Measurements from ENCODE around the gene SMARCD1. TPM values are rescaled to one million over a fixed set of nuclear protein-coding genes. Genes with fewer than 3 reads are reported as not detected.

Gene SMARCD1
- total RNA-seq, 1 experiment from 2014 or later, result 152 TPM

DNA sequence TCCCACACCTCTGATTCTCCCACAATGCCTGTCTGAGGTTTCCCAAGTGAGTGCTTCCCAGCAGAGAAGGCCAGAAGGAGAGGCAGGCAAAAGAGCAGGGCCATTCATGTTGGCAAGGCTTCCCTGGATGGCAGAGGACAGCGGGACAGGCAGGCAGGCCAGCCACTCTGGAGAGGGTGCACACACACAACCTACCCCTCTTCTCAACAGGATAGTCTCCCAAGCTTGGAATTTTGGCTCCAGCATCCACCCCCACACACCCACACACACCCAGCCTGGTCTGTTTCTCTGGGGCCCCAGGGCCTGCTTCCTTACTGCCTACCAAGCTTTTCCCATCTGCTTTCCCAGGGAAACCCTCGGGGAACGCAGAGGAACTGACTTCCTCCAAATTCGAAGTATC is 44.5 kb upstream of the SMARCD1 start:
- Histone ChIP-seq H2BK5ac (ENCODE audit: insufficient read length, low read length) (no peak overlapping the region), H3K9me3 (ENCODE audit: control insufficient read depth, low read depth, low read length) (no peaks in the 10 kb centered on the region), H3K4me1 (ENCODE audit: insufficient read depth, low read length) (no peaks in the 10 kb centered on the region), H2BK20ac (ENCODE audit: low read depth, low read length, poor library complexity, severe bottlenecking) (no peak overlapping the region), H3K9ac (ENCODE audit: extremely low read depth, insufficient read length, low read length) (no peak overlapping the region), H3K4ac (ENCODE audit: low read depth, low read length) (no peak overlapping the region), H4K20me1 (ENCODE audit: control insufficient read depth, insufficient read depth, insufficient read length) (no peaks in the 10 kb centered on the region), H2BK15ac (ENCODE audit: low read depth, low read length) (no peak overlapping the region), H2AK5ac (ENCODE audit: insufficient read length, low read length) (no peak overlapping the region), H3K23me2 (ENCODE audit: insufficient read length, low read depth, low read length, poor library complexity, severe bottlenecking) (no peaks in the 10 kb centered on the region), H3K4me2 (ENCODE audit: insufficient read depth, insufficient read length, low read length) (no peak overlapping the region), H2BK120ac (ENCODE audit: low read depth, low read length, poor library complexity, severe bottlenecking) (no peak overlapping the region), H4K8ac (replicated peaks; ENCODE audit: insufficient read length, low read depth, low read length) (no peak overlapping the region), H3K27ac (ENCODE audit: insufficient read length, low read depth, low read length) (no peak overlapping the region), H3T11ph (ENCODE audit: low read length) (no peak overlapping the region), H4K5ac (ENCODE audit: insufficient read length, low read depth, low read length) (no peak overlapping the region), H2BK12ac (ENCODE audit: insufficient read length, low read depth, low read length) (no peak overlapping the region), H3K18ac (ENCODE audit: insufficient read length, low read depth, low read length) (no peak overlapping the region), H4K91ac (ENCODE audit: insufficient read length, low read depth, low read length) (no peak overlapping the region), H2AFZ (ENCODE audit: low read length) (no peak overlapping the region), H3K27me3 (ENCODE audit: insufficient read depth, low read length) (no peaks in the 10 kb centered on the region; the same call in 1 of the 2 replicates), H3K79me1 (ENCODE audit: insufficient read depth, low read depth, low read length, poor library complexity, severe bottlenecking) (no peaks in the 10 kb centered on the region), H3K23ac (ENCODE audit: insufficient read length, low read depth, low read length) (no peak overlapping the region), H3K14ac (ENCODE audit: insufficient read depth, low read length) (no peak overlapping the region), H3K56ac (ENCODE audit: insufficient read length, low read depth, low read length) (no peak overlapping the region), H3K79me2 (ENCODE audit: insufficient read depth, low read length) (no peaks in the 10 kb centered on the region)
- Mint-ChIP-seq H3K36me3 (ENCODE audit: insufficient read depth in 1 of 3, low read depth in 3 of 3) (no peaks in the 10 kb centered on the region), H3K27ac (no peak overlapping the region), H3K9me3 (no peaks in the 10 kb centered on the region), H3K4me1 (peaks cover 11 to 15% of the 10 kb centered on the region in 2 experiments), H3K27me3 (ENCODE audit: low read depth) (peaks cover 66% of the 10 kb centered on the region), H3K4me3 (no peak overlapping the region)
- TF ChIP-seq, protein P1, sequence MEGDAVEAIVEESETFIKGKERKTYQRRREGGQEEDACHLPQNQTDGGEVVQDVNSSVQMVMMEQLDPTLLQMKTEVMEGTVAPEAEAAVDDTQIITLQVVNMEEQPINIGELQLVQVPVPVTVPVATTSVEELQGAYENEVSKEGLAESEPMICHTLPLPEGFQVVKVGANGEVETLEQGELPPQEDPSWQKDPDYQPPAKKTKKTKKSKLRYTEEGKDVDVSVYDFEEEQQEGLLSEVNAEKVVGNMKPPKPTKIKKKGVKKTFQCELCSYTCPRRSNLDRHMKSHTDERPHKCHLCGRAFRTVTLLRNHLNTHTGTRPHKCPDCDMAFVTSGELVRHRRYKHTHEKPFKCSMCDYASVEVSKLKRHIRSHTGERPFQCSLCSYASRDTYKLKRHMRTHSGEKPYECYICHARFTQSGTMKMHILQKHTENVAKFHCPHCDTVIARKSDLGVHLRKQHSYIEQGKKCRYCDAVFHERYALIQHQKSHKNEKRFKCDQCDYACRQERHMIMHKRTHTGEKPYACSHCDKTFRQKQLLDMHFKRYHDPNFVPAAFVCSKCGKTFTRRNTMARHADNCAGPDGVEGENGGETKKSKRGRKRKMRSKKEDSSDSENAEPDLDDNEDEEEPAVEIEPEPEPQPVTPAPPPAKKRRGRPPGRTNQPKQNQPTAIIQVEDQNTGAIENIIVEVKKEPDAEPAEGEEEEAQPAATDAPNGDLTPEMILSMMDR (conservative IDR thresholded peaks at IDR 0.05), result no peak
- no peak for DNase-seq
- WGBS (ENCODE audit: extremely low coverage, insufficient read length, low lambda C conversion rate), result no CpG with 5 or more reads among the region's 4 CpGs

Measured in H9 (cell line).